Measurements from ENCODE around the gene SLC16A10.

The SLC16A10 gene

GRCh38 chr6:111219785-111220184, 132.5 kb downstream of the SLC16A10 start:
- Histone ChIP-seq H3K4me3 (ENCODE audit: low read depth, low read length) (no peak overlapping the region), H3K36me3 (ENCODE audit: insufficient read depth, low read length) (no peaks in the 10 kb centered on the region), H3K79me2 (ENCODE audit: control insufficient read depth, insufficient read depth, low read length, unreplicated experiment) (no peaks in the 10 kb centered on the region), H3K27me3 (ENCODE audit: insufficient read depth, low read length) (no peaks in the 10 kb centered on the region), H2AFZ (ENCODE audit: low read length, unreplicated experiment) (no peak overlapping the region), H3K4me1 (ENCODE audit: control insufficient read depth, insufficient read depth, low read length, unreplicated experiment) (no peaks in the 10 kb centered on the region), H3K27ac (ENCODE audit: low read depth, low read length) (no peak overlapping the region)

GRCh38 chr6:111220383-111221031, 133.2 kb downstream of the SLC16A10 start:
- H2AFZ ChIP-seq (ENCODE audit: low read length, unreplicated experiment) = no peak overlapping the region
- H3K27ac ChIP-seq (ENCODE audit: low read depth, low read length) = no peak overlapping the region
- H3K27me3 ChIP-seq (ENCODE audit: insufficient read depth, low read length) = no peaks in the 10 kb centered on the region
- H3K4me1 ChIP-seq (ENCODE audit: control insufficient read depth, insufficient read depth, low read length, unreplicated experiment) = no peaks in the 10 kb centered on the region
- no peak overlapping the region for H3K4me3 ChIP-seq (ENCODE audit: low read depth, low read length)
- no peaks in the 10 kb centered on the region for H3K36me3 ChIP-seq (ENCODE audit: insufficient read depth, low read length)
- no peaks in the 10 kb centered on the region for H3K79me2 ChIP-seq (ENCODE audit: control insufficient read depth, insufficient read depth, low read length, unreplicated experiment)

GRCh38 chr6:111221804-111222203, 134.5 kb downstream of the SLC16A10 start:
- no peaks in the 10 kb centered on the region for H3K36me3 ChIP-seq (ENCODE audit: insufficient read depth, low read length)
- no peaks in the 10 kb centered on the region for H3K79me2 ChIP-seq (ENCODE audit: control insufficient read depth, insufficient read depth, low read length, unreplicated experiment)
- H3K4me1 ChIP-seq (ENCODE audit: control insufficient read depth, insufficient read depth, low read length, unreplicated experiment) = no peaks in the 10 kb centered on the region
- H2AFZ ChIP-seq (ENCODE audit: low read length, unreplicated experiment) = no peak overlapping the region
- no peak overlapping the region for H3K27ac ChIP-seq (ENCODE audit: low read depth, low read length)
- H3K4me3 ChIP-seq (ENCODE audit: low read depth, low read length) = no peak overlapping the region
- H3K27me3 ChIP-seq (ENCODE audit: insufficient read depth, low read length) = no peaks in the 10 kb centered on the region

- H3K4me1 ChIP-seq (ENCODE audit: control insufficient read depth, insufficient read depth, low read length, unreplicated experiment) = peaks cover 2% of the 10 kb centered on the region
- no peak overlapping the region for H2AFZ ChIP-seq (ENCODE audit: low read length, unreplicated experiment)
- no peaks in the 10 kb centered on the region for H3K36me3 ChIP-seq (ENCODE audit: insufficient read depth, low read length)
- no peaks in the 10 kb centered on the region for H3K27me3 ChIP-seq (ENCODE audit: insufficient read depth, low read length)
- no peaks in the 10 kb centered on the region for H3K79me2 ChIP-seq (ENCODE audit: control insufficient read depth, insufficient read depth, low read length, unreplicated experiment)
- H3K27ac ChIP-seq (ENCODE audit: low read depth, low read length) = no peak overlapping the region
- H3K4me3 ChIP-seq (ENCODE audit: low read depth, low read length) = no peak overlapping the region
These were observed 135.0 kb downstream of the SLC16A10 start for GRCh38 chr6:111222341-111222740.

GRCh38 chr6:111228094-111228493, 140.8 kb downstream of the SLC16A10 start:
- Histone ChIP-seq H3K27ac (ENCODE audit: low read depth, low read length) (peak overlapping the region; percentile 82), H3K79me2 (ENCODE audit: control insufficient read depth, insufficient read depth, low read length, unreplicated experiment) (no peaks in the 10 kb centered on the region), H3K4me3 (ENCODE audit: low read depth, low read length) (peak overlapping the region; percentile 43; the same call in 1 of the 2 replicates), H2AFZ (ENCODE audit: low read length, unreplicated experiment) (peak overlapping the region; percentile 18), H3K27me3 (ENCODE audit: insufficient read depth, low read length) (no peaks in the 10 kb centered on the region), H3K4me1 (ENCODE audit: control insufficient read depth, insufficient read depth, low read length, unreplicated experiment) (peaks cover 41% of the 10 kb centered on the region), H3K36me3 (ENCODE audit: insufficient read depth, low read length) (no peaks in the 10 kb centered on the region)

- Histone ChIP-seq H3K36me3 (ENCODE audit: insufficient read depth, low read length) (no peaks in the 10 kb centered on the region), H3K4me3 (ENCODE audit: low read depth, low read length) (no peak overlapping the region), H3K27me3 (ENCODE audit: insufficient read depth, low read length) (no peaks in the 10 kb centered on the region), H3K27ac (ENCODE audit: low read depth, low read length) (peak overlapping the region; percentile 55), H2AFZ (ENCODE audit: low read length, unreplicated experiment) (no peak overlapping the region), H3K4me1 (ENCODE audit: control insufficient read depth, insufficient read depth, low read length, unreplicated experiment) (peaks cover 41% of the 10 kb centered on the region), H3K79me2 (ENCODE audit: control insufficient read depth, insufficient read depth, low read length, unreplicated experiment) (no peaks in the 10 kb centered on the region)
These were observed 143.2 kb downstream of the SLC16A10 start for GRCh38 chr6:111230351-111231089.

GRCh38 chr6:111231090-111231459, 143.8 kb downstream of the SLC16A10 start:
- H3K27ac ChIP-seq (ENCODE audit: low read depth, low read length) = no peak overlapping the region
- H3K4me1 ChIP-seq (ENCODE audit: control insufficient read depth, insufficient read depth, low read length, unreplicated experiment) = peaks cover 41% of the 10 kb centered on the region
- no peaks in the 10 kb centered on the region for H3K36me3 ChIP-seq (ENCODE audit: insufficient read depth, low read length)
- H2AFZ ChIP-seq (ENCODE audit: low read length, unreplicated experiment) = no peak overlapping the region
- no peaks in the 10 kb centered on the region for H3K79me2 ChIP-seq (ENCODE audit: control insufficient read depth, insufficient read depth, low read length, unreplicated experiment)
- no peaks in the 10 kb centered on the region for H3K27me3 ChIP-seq (ENCODE audit: insufficient read depth, low read length)
- H3K4me3 ChIP-seq (ENCODE audit: low read depth, low read length) = no peak overlapping the region

- H3K27me3 ChIP-seq (ENCODE audit: insufficient read depth, low read length) = no peaks in the 10 kb centered on the region
- H3K36me3 ChIP-seq (ENCODE audit: insufficient read depth, low read length) = no peaks in the 10 kb centered on the region
- H2AFZ ChIP-seq (ENCODE audit: low read length, unreplicated experiment) = peak overlapping the region; percentile 10
- no peaks in the 10 kb centered on the region for H3K79me2 ChIP-seq (ENCODE audit: control insufficient read depth, insufficient read depth, low read length, unreplicated experiment)
- H3K4me1 ChIP-seq (ENCODE audit: control insufficient read depth, insufficient read depth, low read length, unreplicated experiment) = peaks cover 22% of the 10 kb centered on the region
- peak overlapping the region; percentile 19; the same call in 1 of the 2 replicates for H3K27ac ChIP-seq (ENCODE audit: low read depth, low read length)
- H3K4me3 ChIP-seq (ENCODE audit: low read depth, low read length) = no peak overlapping the region
These were observed 150.5 kb downstream of the SLC16A10 start for GRCh38 chr6:111237852-111238251.

GRCh38 chr6:111238464-111239119, 151.3 kb downstream of the SLC16A10 start:
- peaks cover 22% of the 10 kb centered on the region for H3K4me1 ChIP-seq (ENCODE audit: control insufficient read depth, insufficient read depth, low read length, unreplicated experiment)
- no peaks in the 10 kb centered on the region for H3K27me3 ChIP-seq (ENCODE audit: insufficient read depth, low read length)
- H2AFZ ChIP-seq (ENCODE audit: low read length, unreplicated experiment) = peak overlapping the region; percentile 10

GRCh38 chr6:111239461-111239860, 152.2 kb downstream of the SLC16A10 start:
- Histone ChIP-seq H3K4me3 (ENCODE audit: low read depth, low read length) (no peak overlapping the region), H3K79me2 (ENCODE audit: control insufficient read depth, insufficient read depth, low read length, unreplicated experiment) (no peaks in the 10 kb centered on the region), H3K4me1 (ENCODE audit: control insufficient read depth, insufficient read depth, low read length, unreplicated experiment) (peaks cover 22% of the 10 kb centered on the region), H2AFZ (ENCODE audit: low read length, unreplicated experiment) (no peak overlapping the region), H3K27ac (ENCODE audit: low read depth, low read length) (no peak overlapping the region), H3K27me3 (ENCODE audit: insufficient read depth, low read length) (0 out of 2 replicates have a peak, but pooled peaks cover 2% of the 10 kb centered on the region), H3K36me3 (ENCODE audit: insufficient read depth, low read length) (no peaks in the 10 kb centered on the region)

More at GRCh38 chr6:111238464-111239119, 151.3 kb downstream of the SLC16A10 start:
- peak overlapping the region; percentile 19; the same call in 1 of the 2 replicates for H3K27ac ChIP-seq (ENCODE audit: low read depth, low read length)
- no peak overlapping the region for H3K4me3 ChIP-seq (ENCODE audit: low read depth, low read length)
- H3K79me2 ChIP-seq (ENCODE audit: control insufficient read depth, insufficient read depth, low read length, unreplicated experiment) = no peaks in the 10 kb centered on the region
- no peaks in the 10 kb centered on the region for H3K36me3 ChIP-seq (ENCODE audit: insufficient read depth, low read length)

Measured in ACC112 (cell line).